Liver (tissue), 9 donors: Measurements from ENCODE around the gene CD55. TPM values are rescaled to one million over a fixed set of nuclear protein-coding genes. Genes with fewer than 3 reads are reported as not detected.

Experiments
- DNase-seq: peaks from one replicate; pipeline ENCODE4 v3.0.0-alpha.2; 2017; ENCODE audit warnings: low spot score
- H3K27ac ChIP-seq, 2 donors: one replicate each; pipeline ENCODE4 v1.7.0; 2013; ENCODE audit warnings: inconsistent platforms in 2 of 2, low read length in 2 of 2, control low read depth in 1 of 2, low read depth in 1 of 2, mild to moderate bottlenecking in 1 of 2
- H3K27me3 ChIP-seq, 4 donors: one replicate each; pipeline versions ENCODE4 v1.6.1 to v1.7.0; 2013; ENCODE audit warnings: low read length in 3 of 4, inconsistent platforms in 1 of 4, mild to moderate bottlenecking in 1 of 4, moderate library complexity in 1 of 4; ENCODE audit not compliant: control insufficient read depth in 4 of 4, insufficient read depth in 4 of 4
- H3K36me3 ChIP-seq, 4 donors: one replicate each; pipeline versions ENCODE4 v1.6.1 to v1.7.0; 2013; ENCODE audit warnings: low read length in 3 of 4, mild to moderate bottlenecking in 3 of 4, low read depth in 1 of 4, moderate library complexity in 1 of 4; ENCODE audit not compliant: control insufficient read depth in 4 of 4, insufficient read depth in 3 of 4
- H3K4me1 ChIP-seq, 4 donors: one replicate each; pipeline versions ENCODE4 v1.6.1 to v1.7.0; 2013; ENCODE audit warnings: low read length in 3 of 4, mild to moderate bottlenecking in 3 of 4, moderate library complexity in 1 of 4; ENCODE audit not compliant: control insufficient read depth in 4 of 4, insufficient read depth in 4 of 4
- H3K4me3 ChIP-seq, 3 donors: one replicate each; pipeline versions ENCODE4 v1.6.1 to v1.7.0; 2013; ENCODE audit warnings: low read length in 3 of 3, control low read depth in 1 of 3, low read depth in 1 of 3, mild to moderate bottlenecking in 1 of 3
- H3K9ac ChIP-seq, 2 donors: one replicate each; pipeline ENCODE4 v1.7.0; 2013; ENCODE audit warnings: low read length in 2 of 2, mild to moderate bottlenecking in 2 of 2, moderate library complexity in 2 of 2, control low read depth in 1 of 2, low read depth in 1 of 2
- H3K9me3 ChIP-seq, 4 donors: one replicate each; pipeline versions ENCODE4 v1.6.1 to v1.7.0; 2013; ENCODE audit warnings: low read length in 3 of 4; ENCODE audit not compliant: control insufficient read depth in 4 of 4
- EGR1 ChIP-seq, 2 donors: IDR thresholded peaks; 2 replicates each; pipeline ENCODE4 v1.6.1; 2016 to 2018; ENCODE audit warnings: antibody characterized with exemption in 2 of 2, low read depth in 2 of 2
- FOXA1 ChIP-seq: IDR thresholded peaks from 2 replicates; pipeline ENCODE4 v1.6.1; 2016; ENCODE audit warnings: antibody characterized with exemption
- FOXA2 ChIP-seq: IDR thresholded peaks from 2 replicates; pipeline ENCODE4 v1.6.1; 2016; ENCODE audit warnings: antibody characterized with exemption
- GABPA ChIP-seq, 2 donors: IDR thresholded peaks in 1 of 2; conservative IDR thresholded peaks in 1 of 2; 2 replicates each; pipeline ENCODE4 v1.6.1; 2016; ENCODE audit warnings: antibody characterized with exemption in 2 of 2, mild to moderate bottlenecking in 1 of 2, moderate library complexity in 1 of 2
- HNF4A ChIP-seq, 2 donors: conservative IDR thresholded peaks; 2 replicates each; pipeline ENCODE4 v1.6.1; 2016; ENCODE audit warnings: antibody characterized with exemption in 2 of 2, mild to moderate bottlenecking in 2 of 2
- JUND ChIP-seq, 2 donors: IDR thresholded peaks; 2 replicates each; pipeline ENCODE4 v1.6.1; 2016; ENCODE audit warnings: antibody characterized with exemption in 2 of 2
- MAX ChIP-seq: IDR thresholded peaks from 2 replicates; pipeline ENCODE4 v1.6.1; 2016; ENCODE audit warnings: antibody characterized with exemption
- NR2F2 ChIP-seq: IDR thresholded peaks from 2 replicates; pipeline ENCODE4 v1.6.1; 2016; ENCODE audit warnings: antibody characterized with exemption
- REST ChIP-seq: IDR thresholded peaks from 2 replicates; pipeline ENCODE4 v1.6.1; 2016; ENCODE audit warnings: antibody characterized with exemption, mild to moderate bottlenecking
- TAF1 ChIP-seq: conservative IDR thresholded peaks from 2 replicates; pipeline ENCODE4 v1.6.1; 2016; ENCODE audit warnings: antibody characterized with exemption, mild to moderate bottlenecking
- YY1 ChIP-seq: IDR thresholded peaks from 2 replicates; pipeline ENCODE4 v1.6.1; 2016; ENCODE audit warnings: antibody characterized with exemption, mild to moderate bottlenecking
- WGBS: extraction: QIAGEN DNeasy Blood & Tissue Kit; methylation state at CpG from one replicate; pipeline ENCODE4 v1.1.7; 2013; 5-methylcytosine and 5-hydroxymethylcytosine counted together
- polyA plus RNA-seq, 2 donors: library from polyadenylated mRNA; stranded (reverse) in 1 of 2; unstranded in 1 of 2; fragments of 200-250 nt in 1 of 2; fragments of >200 nt in 1 of 2; fragmentation: Nextera tagmentation in 1 of 2; extraction: Ambion mirVana in 1 of 2; gene quantifications; one replicate each; pipeline versions ENCODE4 v1.2.1 to v1.2.3, GENCODE V29; 2013 to 2015
- total RNA-seq, 2 donors: library from RNA; depleted of rRNA; stranded (reverse); fragments of >200 nt; gene quantifications; one replicate each; pipeline ENCODE4 v1.2.3, GENCODE V29; 2014
- TF ChIP-seq, protein P1 (sequence below): IDR thresholded peaks from 2 replicates; pipeline ENCODE4 v1.6.1; 2016; ENCODE audit warnings: antibody characterized with exemption
- donor health status: healthy.
- donor health status: healthy.
- donor health status: healthy.
- donor health status: healthy.
- donor health status: healthy.

CD55 gene
- total and polyA plus RNA-seq, 4 donors: 11.0 to 27.6 (median 12.6) TPM

GRCh38 chr1:207344221-207344620 lies 22.7 kb downstream of the CD55 start:
- DNase-seq: no peak
- TF ChIP-seq FOXA1 (no peak), NR2F2 (no peak), GABPA (IDR thresholded peaks at IDR 0.05 in 1 of 2, conservative IDR thresholded peaks at IDR 0.05 in 1 of 2) (no peak), FOXA2 (no peak), REST (no peak), YY1 (no peak), EGR1 (IDR thresholded peaks at IDR 0.05; ENCODE audit: low read depth in 2 of 2) (no peak), TAF1 (no peak), JUND (IDR thresholded peaks at IDR 0.05) (no peak)
- TF ChIP-seq, protein P1, sequence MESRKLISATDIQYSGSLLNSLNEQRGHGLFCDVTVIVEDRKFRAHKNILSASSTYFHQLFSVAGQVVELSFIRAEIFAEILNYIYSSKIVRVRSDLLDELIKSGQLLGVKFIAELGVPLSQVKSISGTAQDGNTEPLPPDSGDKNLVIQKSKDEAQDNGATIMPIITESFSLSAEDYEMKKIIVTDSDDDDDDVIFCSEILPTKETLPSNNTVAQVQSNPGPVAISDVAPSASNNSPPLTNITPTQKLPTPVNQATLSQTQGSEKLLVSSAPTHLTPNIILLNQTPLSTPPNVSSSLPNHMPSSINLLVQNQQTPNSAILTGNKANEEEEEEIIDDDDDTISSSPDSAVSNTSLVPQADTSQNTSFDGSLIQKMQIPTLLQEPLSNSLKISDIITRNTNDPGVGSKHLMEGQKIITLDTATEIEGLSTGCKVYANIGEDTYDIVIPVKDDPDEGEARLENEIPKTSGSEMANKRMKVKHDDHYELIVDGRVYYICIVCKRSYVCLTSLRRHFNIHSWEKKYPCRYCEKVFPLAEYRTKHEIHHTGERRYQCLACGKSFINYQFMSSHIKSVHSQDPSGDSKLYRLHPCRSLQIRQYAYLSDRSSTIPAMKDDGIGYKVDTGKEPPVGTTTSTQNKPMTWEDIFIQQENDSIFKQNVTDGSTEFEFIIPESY: no peak
- H3K27ac ChIP-seq: no peak overlapping the region
- H3K4me1 ChIP-seq: no peaks in the 10 kb centered on the region
- H3K9me3 ChIP-seq: peaks cover 0 to 5% (median 0%) of the 10 kb centered on the region in 4 donors
- no peaks in the 10 kb centered on the region for H3K27me3 ChIP-seq
- 96% methylated on average over 2 of the region's 2 CpGs for WGBS
- H3K9ac ChIP-seq: no peak overlapping the region
- H3K4me3 ChIP-seq: no peak overlapping the region
- H3K36me3 ChIP-seq: peaks cover 0 to 9% (median 6%) of the 10 kb centered on the region in 4 donors

- Histone ChIP-seq H3K27ac (no peak overlapping the region), H3K27me3 (no peaks in the 10 kb centered on the region), H3K4me1 (no peaks in the 10 kb centered on the region), H3K9ac (no peak overlapping the region), H3K9me3 (peaks cover 0 to 5% (median 0%) of the 10 kb centered on the region in 4 donors), H3K4me3 (no peak overlapping the region), H3K36me3 (peaks cover 0 to 9% (median 6%) of the 10 kb centered on the region in 4 donors)
- no peak for DNase-seq
- no peak for TF ChIP-seq JUND (IDR thresholded peaks at IDR 0.05)
- TF ChIP-seq EGR1 (IDR thresholded peaks at IDR 0.05; ENCODE audit: low read depth in 2 of 2): no peak
- TF ChIP-seq MAX: no peak
- TF ChIP-seq TAF1: no peak
- TF ChIP-seq NR2F2: no peak
- TF ChIP-seq, protein P1: no peak
- no peak for TF ChIP-seq HNF4A (conservative IDR thresholded peaks at IDR 0.05)
- WGBS: 84% methylated on average over 7 of the region's 7 CpGs
Observed at GRCh38 chr1:207345644-207346477, 24.4 kb downstream of the CD55 start.
